ENCODE data around the gene LRRC4B.

The LRRC4B gene

DNA sequence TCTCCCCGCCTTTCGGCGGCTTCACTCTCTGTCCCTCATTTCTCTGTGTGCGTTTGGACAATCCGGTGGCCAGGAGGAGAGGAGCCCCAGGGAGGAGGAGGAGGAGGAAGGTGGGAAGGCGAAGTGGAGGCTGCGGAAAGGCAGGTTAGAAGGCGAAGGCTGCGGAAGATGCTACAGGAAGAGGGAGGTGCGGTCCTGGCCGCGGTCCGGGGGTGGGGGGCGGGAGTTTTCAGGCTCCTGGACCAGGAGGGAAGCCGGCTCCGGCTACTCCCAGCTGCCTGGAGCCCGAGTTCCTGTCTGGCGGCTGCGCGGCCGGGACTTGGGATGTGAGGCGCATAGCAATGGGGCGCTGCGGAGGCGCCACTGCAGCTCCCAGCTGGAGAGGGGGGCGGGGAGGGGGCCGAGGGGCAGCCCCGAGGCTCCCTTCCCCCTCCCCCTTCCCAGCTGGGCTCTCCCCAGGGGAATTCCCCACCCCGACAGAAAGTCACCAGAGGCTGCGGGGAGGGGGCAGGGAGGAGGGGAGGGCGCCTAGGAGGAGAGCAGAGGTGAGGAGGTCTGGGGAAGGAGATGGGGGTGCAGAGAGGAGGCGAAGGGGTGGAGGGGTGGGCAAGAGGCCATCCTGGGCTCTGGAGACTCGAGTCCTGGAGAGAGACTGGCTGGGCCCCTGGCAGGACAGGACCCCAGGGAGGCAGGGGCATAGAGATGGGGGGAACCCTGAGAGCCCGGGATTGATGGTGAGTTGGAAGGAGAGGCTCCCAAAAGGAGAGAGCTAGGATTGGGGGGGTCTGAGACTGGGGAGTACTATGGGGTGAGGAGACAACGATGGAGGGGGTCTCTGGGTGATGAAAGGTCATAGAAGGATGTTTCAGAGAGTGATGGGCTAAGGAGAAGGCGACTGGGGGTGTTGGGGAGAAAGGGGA, 2.0 kb downstream of the LRRC4B start:
- in situ Hi-C loops (cut with HindIII; ENCODE audit: low pct_unique_long_range_greater_than_20kb, low sequenced_read_pairs): no loop called here
- TF ChIP-seq JUND (IDR thresholded peaks at IDR 0.05; ENCODE audit: low read depth): no peak
- DNase-seq (ENCODE audit: low read depth in 1 of 2, low spot score in 1 of 2): no peak

DNA sequence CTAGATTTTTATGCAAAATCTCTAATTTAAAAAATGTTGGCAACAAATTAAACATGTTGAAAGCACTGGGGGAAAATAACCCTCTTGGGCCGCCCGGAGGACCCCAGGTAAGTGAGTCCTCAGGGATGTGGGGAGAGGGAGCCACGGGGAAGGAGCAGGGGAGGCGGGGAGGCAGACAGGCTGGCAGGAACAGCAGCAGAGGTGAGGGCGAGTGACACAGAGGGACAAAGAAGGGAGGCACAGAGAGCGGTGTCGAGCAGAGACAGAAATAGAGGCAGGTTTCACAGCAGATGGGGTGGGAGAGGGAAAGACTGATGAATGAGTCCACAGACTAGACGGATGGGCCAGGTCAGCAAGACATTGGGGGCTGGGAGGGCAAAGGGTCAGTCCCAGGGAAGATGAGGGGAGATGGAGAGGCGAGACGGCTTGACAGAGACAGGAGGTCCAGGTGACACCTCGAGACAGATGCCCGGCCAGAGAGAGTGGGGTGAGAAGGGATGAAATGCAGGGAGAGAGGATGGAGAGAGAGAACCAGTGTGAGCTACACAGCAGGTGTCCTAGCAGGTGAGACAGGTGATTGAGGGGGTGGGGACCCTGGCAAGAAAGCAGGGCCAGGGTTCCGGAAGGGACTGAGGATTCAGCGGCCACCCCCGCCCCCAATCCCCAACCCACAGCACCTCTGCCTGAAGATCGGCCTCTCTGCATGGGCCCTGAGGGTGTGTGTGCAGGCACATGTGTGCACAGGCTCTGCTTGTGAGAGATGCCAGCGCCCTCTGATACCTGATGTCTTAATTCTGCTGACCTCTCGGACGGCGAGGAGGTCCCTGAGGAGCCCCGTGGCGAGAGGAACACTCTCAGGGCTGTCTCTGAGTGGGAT, 3.8 kb downstream of the LRRC4B start:
- no peak for DNase-seq (ENCODE audit: low read depth in 1 of 2, low spot score in 1 of 2)
- TF ChIP-seq JUND (IDR thresholded peaks at IDR 0.05; ENCODE audit: low read depth): no peak
- in situ Hi-C loops (cut with HindIII; ENCODE audit: low pct_unique_long_range_greater_than_20kb, low sequenced_read_pairs): no loop called here

DNA sequence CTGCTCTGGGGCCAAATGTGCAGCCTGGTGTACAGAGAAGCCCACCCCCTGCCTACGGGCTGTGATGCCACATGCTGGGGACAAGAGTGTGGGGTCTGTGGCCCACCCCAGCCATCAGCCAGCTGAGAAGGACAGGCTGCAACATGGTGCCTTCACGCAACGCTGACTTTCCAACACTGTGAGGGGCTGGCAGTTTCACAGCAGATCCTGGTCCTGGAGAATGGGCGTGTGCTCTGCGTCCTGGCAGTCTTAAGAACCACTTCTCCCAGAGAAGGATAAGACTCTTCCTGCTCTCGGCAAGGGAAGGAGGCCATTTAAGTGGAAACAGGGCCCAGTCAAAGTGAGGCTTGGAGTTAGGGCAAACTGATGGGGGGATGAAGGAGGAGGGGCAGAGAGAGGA, 4.6 kb downstream of the LRRC4B start:
- in situ Hi-C loops (cut with HindIII; ENCODE audit: low pct_unique_long_range_greater_than_20kb, low sequenced_read_pairs): no loop called here

DNA sequence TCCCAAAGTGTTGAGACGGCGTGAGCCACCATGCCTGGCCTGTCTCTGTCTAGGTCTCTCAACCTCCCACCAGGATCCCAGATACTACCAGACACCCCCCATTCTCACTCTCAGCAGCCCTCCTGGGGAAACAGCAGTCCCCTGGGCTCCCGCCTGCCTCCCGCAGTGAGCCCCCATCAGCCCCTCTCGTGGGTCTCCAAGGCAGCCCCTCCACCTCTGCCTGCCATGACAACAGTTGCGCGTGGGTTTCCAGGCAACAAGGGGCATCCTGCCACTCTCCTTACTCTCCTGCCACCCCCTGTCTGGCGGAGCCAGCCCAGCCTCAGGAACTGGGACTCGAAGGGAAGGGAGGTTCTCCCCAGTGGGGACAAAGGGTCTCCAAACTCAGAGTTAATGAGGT, 5.2 kb downstream of the LRRC4B start:
- TF ChIP-seq JUND (IDR thresholded peaks at IDR 0.05; ENCODE audit: low read depth): no peak

More for the DNA sequence above, 4.6 kb downstream of the LRRC4B start:
- no peak for DNase-seq (ENCODE audit: low read depth in 1 of 2, low spot score in 1 of 2)
- no peak for TF ChIP-seq JUND (IDR thresholded peaks at IDR 0.05; ENCODE audit: low read depth)

GRCh38 chr19:50562329-50562728, 5.9 kb downstream of the LRRC4B start:
- TF ChIP-seq JUND (IDR thresholded peaks at IDR 0.05; ENCODE audit: low read depth): no peak
- no peak for DNase-seq (ENCODE audit: low read depth in 1 of 2, low spot score in 1 of 2)
- in situ Hi-C loops (cut with HindIII; ENCODE audit: low pct_unique_long_range_greater_than_20kb, low sequenced_read_pairs): no loop called here

More for the DNA sequence above, 5.2 kb downstream of the LRRC4B start:
- DNase-seq (ENCODE audit: low read depth in 1 of 2, low spot score in 1 of 2): no peak
- in situ Hi-C loops (cut with HindIII; ENCODE audit: low pct_unique_long_range_greater_than_20kb, low sequenced_read_pairs): no loop called here

GRCh38 chr19:50559636-50560035, 8.6 kb downstream of the LRRC4B start:
- in situ Hi-C loops (cut with HindIII; ENCODE audit: low pct_unique_long_range_greater_than_20kb, low sequenced_read_pairs): no loop called here
- no peak for DNase-seq (ENCODE audit: low read depth in 1 of 2, low spot score in 1 of 2)
- no peak for TF ChIP-seq JUND (IDR thresholded peaks at IDR 0.05; ENCODE audit: low read depth)

GRCh38 chr19:50558449-50558848, 9.8 kb downstream of the LRRC4B start:
- in situ Hi-C loops (cut with HindIII; ENCODE audit: low pct_unique_long_range_greater_than_20kb, low sequenced_read_pairs): no loop called here
- no peak for TF ChIP-seq JUND (IDR thresholded peaks at IDR 0.05; ENCODE audit: low read depth)
- DNase-seq (ENCODE audit: low read depth in 1 of 2, low spot score in 1 of 2): no peak

DNA sequence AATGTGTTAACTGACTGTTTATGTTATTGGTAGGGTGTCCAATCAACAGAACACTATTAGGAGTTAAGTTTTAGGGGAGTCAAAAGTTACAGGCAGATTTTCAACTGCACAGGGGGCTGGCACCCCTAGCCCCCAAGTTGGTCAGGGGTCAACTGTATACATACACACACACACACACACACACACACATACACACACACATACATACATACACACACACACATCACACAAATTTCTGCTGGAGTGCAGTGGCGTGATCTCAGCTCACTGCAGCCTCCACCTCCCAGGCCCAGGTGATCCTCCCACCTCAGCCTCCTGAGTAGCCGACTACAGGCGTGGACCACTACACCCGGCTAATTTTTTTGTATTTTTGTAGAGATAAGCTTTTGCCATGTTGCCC, 10.2 kb downstream of the LRRC4B start:
- TF ChIP-seq JUND (IDR thresholded peaks at IDR 0.05; ENCODE audit: low read depth): no peak
- DNase-seq (ENCODE audit: low read depth in 1 of 2, low spot score in 1 of 2): no peak
- in situ Hi-C loops (cut with HindIII; ENCODE audit: low pct_unique_long_range_greater_than_20kb, low sequenced_read_pairs): no loop called here

- no peak for DNase-seq (ENCODE audit: low read depth in 1 of 2, low spot score in 1 of 2)
- in situ Hi-C loops (cut with HindIII; ENCODE audit: low pct_unique_long_range_greater_than_20kb, low sequenced_read_pairs): no loop called here
- no peak for TF ChIP-seq JUND (IDR thresholded peaks at IDR 0.05; ENCODE audit: low read depth)
Observed at GRCh38 chr19:50557009-50557613, 11.1 kb downstream of the LRRC4B start.

DNA sequence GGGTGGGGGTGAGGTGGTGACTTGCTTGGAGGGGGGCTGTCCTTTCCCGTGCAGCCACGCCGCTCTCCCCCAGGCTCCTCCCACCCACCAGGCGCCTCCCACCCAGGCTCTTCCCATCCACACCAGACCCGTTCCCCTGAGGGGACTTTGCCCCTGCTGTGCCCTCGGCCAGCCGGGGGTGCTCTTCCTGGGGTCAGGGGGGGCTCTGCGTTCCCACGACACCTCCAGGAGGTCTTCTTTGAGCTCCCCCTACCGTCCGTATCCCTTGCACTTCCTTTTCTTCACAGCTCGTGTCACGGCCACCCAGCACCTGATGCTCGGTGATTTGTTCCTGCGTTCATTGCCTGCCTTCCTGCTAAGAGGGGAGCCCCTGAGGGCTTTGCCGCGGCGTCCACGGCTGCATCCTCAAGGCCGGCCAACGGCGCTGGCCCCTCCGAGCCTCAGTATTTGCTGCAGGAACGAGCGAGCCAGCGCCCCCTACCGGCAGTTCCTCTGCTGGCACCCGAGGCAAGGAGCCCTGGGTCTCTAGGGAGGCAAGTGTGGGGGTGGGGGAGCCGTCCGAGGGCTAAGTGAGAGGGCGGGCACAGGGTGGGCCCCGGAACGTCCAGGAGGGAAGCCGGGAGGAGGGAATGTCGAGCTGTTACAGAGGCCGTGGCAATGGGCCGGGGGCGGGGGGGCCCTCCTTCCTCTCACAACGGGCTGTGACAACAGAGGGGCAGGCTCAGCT, 11.8 kb downstream of the LRRC4B start:
- peak; percentile 65 to 77 for DNase-seq (ENCODE audit: low read depth in 1 of 2, low spot score in 1 of 2)
- no peak for TF ChIP-seq JUND (IDR thresholded peaks at IDR 0.05; ENCODE audit: low read depth)
- in situ Hi-C loops (cut with HindIII; ENCODE audit: low pct_unique_long_range_greater_than_20kb, low sequenced_read_pairs): no loop called here

DNA sequence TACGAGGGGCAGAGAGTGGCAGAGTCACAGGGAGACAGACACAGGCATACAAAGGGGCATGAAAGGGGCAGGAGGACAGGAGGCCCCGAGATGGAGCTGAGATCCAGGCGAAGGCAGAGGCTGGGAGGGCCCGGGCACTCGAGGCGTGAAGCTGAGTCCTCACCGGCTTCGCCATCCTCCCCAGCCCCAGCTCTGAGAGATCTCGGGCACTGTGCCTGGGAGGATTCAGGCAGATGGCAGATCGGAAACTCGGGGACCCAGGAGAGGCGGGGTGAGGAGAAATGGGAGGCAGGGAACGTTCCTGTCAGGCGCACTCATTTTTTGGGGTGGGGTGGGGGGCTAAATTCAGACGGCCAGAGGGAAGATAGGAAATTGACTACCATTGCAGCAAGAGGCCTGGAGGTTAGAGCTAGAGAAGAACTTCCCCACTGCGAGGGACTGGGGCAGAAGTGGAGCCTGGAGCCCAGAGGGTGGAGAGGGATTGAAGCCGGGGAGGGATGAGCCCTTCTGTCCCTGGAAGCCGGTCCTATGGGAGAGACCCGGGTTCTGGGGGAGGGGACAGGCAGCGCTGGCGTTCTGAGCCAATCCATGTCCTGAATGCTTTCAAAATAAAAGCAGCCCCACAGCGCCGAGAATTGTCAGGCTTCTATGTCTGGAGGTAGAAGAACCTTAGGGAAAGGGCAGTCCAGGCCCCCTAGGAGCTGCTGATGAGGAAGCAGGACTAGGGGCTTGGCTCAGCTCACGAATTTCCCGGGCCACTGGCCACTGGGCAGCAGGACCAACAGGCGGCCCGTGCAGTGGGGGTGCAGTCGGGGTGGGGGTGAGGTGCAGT, 12.6 kb downstream of the LRRC4B start:
- no peak for DNase-seq (ENCODE audit: low read depth in 1 of 2, low spot score in 1 of 2)
- TF ChIP-seq JUND (IDR thresholded peaks at IDR 0.05; ENCODE audit: low read depth): no peak
- in situ Hi-C loops (cut with HindIII; ENCODE audit: low pct_unique_long_range_greater_than_20kb, low sequenced_read_pairs): no loop called here
